ENCODE results near the gene ASTL.

Gene ASTL

DNA sequence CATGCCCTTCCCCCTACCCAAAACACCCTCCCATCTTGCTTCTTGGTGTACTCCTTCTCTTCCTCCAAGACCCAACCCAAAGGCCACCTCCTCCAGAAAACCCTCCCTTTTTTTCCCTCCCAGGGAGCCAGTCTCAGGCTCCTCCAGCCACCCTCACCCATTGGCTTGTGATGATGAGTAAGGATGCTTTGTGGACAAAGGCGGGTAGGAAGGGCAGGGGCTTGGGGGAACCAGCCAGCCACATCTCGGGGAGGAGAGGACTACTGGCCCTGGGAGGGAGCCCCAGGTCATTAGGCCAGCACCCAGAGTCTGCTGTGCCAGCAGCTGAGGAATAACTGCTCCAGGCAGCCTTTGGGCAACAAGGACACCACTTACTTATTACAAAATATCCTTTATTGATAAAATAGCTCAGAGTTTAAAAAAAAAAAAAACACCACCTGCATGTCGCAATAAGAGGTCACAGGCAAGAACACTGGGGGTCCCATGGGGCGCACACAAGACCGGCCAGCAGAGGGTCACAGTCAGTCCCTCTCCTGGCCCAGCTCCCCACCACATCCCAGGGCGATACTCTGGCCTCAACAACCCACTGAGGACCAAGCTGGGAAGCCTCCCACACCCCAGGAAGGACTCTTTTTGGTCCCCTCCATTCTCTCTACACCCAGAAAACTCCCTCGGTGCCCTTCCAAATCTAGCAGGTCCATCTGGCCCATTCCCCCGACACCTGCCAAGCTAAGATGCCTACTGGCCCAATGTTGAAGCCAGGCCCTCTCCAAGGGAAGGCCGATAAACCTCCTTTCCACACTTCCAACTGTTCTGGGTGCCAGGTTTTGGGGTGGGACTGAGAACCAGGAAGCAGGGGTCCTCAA lies 25.6 kb downstream of the ASTL start:
- no peak for TF ChIP-seq POLR2A (IDR thresholded peaks at IDR 0.05; ENCODE audit: low read depth, low read length)
- no peak for FAIRE-seq
- no peak for DNase-seq (ENCODE audit: insufficient read length, low spot score)

DNA sequence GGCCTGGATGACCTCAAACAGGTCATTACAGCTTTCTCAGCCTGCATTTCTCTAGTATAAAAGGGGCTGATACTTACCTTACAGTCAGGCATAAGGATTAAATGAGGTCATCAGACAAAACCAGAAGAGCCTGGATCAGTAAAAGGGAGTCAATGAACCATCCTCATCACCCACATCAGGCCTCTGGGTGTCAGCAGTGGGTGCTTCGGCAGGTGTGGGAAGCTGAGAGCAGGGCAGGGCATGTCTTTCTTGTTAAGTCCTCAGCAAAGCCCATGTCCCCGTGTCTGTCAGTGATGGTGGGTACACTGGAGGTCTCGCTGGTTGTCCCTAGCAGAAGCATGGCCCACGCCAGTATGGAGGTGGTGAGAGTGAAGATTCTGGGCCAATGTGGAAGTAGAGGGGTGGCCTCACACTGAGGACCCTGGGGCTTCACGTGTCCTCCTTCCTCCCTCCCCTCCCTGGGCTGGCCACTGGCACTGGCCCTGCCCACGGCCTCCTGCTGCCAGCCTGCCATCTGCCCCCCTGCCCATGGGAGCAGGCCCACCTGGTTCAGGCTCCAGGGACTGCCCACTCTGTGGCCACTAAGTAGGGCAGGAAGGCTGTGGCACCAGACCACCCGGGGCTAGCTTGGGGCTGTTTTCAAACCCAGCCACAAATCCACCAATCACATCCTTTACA lies 26.3 kb downstream of the ASTL start:
- DNase-seq (ENCODE audit: insufficient read length, low spot score) (no peak), FAIRE-seq (no peak)
- TF ChIP-seq POLR2A (IDR thresholded peaks at IDR 0.05; ENCODE audit: low read depth, low read length) = no peak

DNA sequence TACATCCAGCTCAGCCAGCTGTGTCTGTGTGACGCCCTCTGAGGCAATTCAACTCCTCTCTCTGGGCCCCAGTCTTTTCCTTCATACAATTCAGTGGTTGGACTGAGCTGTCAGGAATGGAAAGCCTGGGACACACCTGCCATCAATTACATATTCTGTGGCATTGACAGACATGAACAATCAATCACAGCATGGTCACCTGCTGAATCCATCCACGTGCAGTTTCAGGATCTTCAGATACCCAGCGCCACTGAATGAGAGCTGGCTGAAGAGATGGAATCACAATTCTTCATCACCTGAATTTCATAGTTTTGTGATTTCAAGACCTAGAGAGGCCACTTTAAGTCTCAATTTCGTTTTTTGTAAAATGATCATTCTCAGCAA lies 27.1 kb downstream of the ASTL start:
- TF ChIP-seq POLR2A (IDR thresholded peaks at IDR 0.05; ENCODE audit: low read depth, low read length) = no peak
- DNase-seq (ENCODE audit: insufficient read length, low spot score) (no peak), FAIRE-seq (no peak)

DNA sequence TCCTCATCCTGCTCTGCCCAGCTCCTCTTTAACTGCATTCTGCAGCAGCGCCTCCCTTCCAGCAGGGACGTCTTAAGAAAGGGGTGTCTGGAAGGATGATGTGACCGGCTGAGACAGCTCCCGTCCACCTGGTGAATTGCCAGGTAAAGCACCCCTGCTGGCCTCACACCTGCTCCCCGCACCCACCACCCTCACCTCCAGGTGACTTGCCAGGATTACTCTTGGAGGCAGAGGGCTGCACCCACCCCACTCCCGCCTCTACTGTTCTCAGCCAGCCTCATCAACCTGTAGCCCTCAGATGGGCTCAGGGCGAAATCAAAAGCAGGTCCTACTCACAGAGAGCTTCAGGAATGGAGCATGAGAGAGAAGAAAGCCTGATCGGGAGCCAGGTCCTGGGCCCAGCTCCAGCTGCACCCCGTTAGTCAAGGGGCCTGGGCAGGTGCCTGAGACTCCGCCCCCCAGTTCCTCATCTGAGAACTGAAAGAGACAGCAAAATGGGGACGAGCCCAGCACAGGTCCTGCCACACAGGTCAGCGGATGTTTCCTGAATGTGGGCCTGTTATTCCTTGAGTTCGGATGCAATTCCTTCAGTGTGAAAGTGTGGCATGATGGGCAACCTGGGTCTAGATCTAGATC lies 27.6 kb downstream of the ASTL start:
- DNase-seq (ENCODE audit: insufficient read length, low spot score) (no peak), FAIRE-seq (no peak)
- no peak for TF ChIP-seq POLR2A (IDR thresholded peaks at IDR 0.05; ENCODE audit: low read depth, low read length)

DNA sequence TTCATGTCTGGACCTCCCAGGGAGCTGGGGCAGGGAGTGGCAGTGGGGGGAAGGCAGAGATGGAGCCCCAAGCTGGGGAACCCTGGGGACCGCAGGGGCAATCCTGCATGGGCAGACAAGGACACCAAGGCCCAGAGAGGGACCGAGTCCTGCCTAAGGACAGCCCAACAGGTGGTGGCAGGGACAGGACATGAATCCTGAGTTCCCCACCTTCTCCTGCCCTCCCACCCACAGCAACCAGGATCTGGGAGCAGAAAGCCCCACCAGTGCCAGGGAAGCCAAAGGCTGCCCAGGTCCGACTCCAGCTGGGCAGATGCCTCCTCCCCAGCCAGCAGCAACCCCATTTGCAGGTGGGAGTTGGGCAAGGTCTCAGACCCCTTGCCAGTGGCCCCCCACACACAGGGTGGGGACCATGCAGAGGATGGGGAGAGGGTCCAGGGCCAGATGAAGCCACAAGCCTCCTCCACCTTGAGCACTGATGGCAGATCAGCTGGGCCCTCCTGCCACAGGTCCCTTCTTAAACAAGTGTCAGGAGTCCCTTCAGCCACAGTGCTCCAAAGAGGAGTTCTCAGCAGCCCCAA lies 28.3 kb downstream of the ASTL start:
- no peak for FAIRE-seq
- TF ChIP-seq POLR2A (IDR thresholded peaks at IDR 0.05; ENCODE audit: low read depth, low read length) = no peak
- DNase-seq (ENCODE audit: insufficient read length, low spot score) = no peak

DNA sequence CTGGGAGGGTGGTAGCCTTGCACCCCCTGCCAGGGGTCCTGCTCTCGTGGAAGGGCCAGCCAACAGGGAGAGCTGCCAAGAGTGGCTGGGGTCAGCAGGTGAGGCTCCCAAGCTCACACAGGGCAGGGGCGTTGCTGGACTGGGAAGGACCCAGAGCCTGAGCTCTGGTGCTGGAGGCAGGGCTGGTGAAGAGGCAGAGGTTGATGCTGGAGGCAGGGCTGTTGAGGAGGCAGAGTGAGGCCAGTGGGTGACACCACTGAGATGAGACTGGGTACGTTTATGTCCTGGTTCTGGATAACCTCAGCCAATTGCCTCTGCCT lies 29.0 kb downstream of the ASTL start:
- no peak for TF ChIP-seq POLR2A (IDR thresholded peaks at IDR 0.05; ENCODE audit: low read depth, low read length)
- no peak for FAIRE-seq
- DNase-seq (ENCODE audit: insufficient read length, low spot score) = no peak

DNA sequence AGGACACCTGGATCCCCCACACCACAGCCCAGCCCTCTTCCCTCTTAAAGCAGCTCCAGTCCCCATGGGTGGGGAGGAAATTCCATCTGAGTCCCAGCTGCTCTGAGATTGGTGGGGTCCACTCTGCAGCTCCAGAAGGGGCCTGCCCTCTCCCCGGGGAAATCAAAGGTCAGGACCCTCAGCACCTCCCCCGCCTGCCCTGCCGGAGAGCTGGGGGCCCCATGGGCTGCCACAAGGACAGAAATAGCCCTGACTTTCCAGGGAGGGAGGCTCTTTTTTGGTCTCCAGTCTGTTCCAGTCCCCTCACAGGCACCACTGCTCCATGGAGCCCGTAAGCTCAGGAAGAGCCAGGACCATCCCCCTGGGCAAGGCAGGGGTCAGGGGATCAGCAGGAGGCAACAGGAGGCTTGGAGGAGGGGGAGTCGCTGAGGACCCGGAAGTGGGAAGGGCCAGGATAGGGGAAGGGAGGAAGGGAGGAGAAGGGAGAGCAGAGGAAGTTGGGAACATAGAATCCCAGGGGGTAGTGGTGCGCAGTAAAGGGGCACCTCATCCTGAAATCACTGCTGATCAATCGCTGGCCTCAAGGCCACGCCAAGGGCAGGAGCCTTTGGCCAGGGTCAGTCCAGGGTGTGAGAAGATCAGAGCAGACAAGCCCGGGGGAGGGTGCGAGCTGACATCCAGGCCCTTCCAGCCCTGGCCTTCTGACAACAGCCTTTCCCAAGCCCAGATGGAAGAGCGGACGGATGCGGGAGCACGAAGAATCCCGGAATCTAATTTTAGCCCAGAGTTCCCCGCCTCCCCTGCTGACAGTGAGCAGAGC lies 29.6 kb downstream of the ASTL start:
- no peak for FAIRE-seq
- no peak for DNase-seq (ENCODE audit: insufficient read length, low spot score)
- no peak for TF ChIP-seq POLR2A (IDR thresholded peaks at IDR 0.05; ENCODE audit: low read depth, low read length)

DNA sequence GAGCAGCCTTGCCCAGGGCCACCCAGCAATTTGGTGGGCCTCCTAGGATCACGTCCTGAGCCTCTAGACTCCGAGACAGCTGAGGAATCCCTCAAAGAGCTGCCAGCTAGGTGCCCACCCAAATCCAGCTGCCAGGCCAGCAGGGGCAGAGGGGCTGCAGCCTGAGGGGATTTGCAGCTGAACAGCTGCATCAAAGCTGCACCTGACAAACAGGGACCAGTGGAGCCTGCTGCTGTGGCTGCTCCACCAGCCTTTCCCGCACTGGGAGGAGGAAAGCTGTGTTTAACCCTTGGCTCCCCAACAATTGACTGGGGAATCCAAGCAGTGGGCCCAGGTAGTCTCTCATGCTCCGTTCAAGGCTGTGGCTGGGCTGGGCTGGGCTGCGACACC lies 30.2 kb downstream of the ASTL start:
- DNase-seq (ENCODE audit: insufficient read length, low spot score) (no peak), FAIRE-seq (no peak)
- TF ChIP-seq POLR2A (IDR thresholded peaks at IDR 0.05; ENCODE audit: low read depth, low read length) = no peak

DNA sequence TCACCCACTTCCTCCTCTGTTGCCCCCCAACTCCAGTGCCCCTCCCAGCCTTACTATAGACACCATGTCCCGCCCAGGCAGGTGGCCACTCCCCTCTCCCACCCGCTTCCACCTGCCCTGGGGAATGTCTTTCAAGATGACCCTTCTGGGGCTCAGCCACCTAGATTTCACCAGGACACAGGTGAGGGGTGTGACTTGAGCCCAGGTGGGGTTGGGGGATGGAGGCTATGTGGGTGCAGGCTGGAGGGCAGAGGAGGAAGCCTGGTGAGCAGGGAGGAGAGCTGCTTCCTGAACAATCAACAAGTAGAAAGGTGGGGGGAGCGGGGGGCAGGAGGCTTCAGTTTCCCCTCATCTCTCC lies 30.6 kb downstream of the ASTL start:
- no peak for DNase-seq (ENCODE audit: insufficient read length, low spot score)
- no peak for FAIRE-seq
- TF ChIP-seq POLR2A (IDR thresholded peaks at IDR 0.05; ENCODE audit: low read depth, low read length) = no peak

DNA sequence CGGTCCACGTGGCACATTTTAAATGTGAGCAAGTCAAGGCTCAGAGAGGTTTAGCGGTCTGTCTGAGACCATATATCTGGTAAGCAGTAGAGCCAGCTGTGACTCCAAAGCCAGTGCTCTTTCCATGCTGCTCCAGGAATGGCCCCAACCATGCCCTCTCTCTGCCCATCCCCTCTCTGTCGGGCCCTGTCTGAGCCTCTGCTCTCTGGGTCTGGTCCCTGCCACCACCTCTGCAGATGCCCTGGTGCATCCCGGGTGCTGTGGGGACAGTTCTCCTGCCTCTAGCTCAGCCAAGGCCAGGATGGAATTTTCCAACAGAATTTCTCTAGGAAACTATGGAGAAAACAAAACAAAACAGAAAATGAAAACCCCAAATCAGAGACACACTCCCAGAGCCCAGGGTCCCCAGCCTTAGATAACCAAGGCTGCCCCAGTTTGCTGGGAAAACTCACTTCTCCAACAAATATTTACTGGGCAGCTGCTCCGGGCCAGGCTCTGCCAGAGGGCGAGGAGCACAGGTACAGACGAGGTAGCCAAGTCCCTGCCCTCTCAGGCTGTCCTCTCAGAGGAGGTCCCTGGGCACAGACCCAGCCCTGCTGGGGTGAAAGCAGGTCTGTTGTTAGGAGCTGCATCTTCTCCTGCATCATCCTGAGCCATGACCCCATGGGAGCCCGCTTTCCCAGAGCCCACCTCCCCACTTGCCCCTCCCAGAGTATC lies 31.2 kb downstream of the ASTL start:
- TF ChIP-seq POLR2A (IDR thresholded peaks at IDR 0.05; ENCODE audit: low read depth, low read length) = no peak
- FAIRE-seq (no peak), DNase-seq (ENCODE audit: insufficient read length, low spot score) (no peak)

DNA sequence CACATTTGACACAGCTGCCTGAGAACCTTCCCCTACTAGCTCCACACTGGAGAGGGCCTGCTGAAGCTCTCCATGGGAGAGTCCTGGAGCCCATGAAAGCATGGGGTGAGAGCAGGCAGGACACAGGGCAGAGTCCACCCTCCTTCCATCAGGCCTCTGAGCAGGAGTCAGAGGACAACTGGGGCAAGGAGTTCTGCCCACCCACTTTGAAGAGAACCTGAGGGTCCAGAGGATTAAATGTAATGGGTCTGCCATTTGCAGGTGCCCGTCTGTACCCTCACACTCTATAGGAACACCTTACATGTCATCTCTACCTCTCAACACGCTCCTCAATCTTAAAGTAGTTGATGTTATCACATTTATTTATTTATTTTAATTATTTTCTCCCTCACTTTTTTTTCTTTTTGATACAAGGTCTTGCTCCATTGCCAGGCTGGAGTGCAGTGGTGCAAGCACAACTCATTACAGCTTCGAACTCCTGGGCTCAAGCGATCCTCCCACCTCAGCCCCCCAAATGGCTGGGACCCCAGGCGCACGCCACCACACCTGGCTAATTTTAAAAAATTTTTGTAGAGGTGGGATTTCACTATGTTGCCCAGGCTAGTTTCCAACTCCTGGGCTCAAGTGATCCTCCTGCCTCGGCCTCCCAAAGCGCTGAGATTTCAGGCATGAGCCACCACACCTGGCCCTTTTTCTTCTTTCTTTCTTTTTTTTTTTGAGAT lies 32.1 kb downstream of the ASTL start:
- no peak for DNase-seq (ENCODE audit: insufficient read length, low spot score)
- FAIRE-seq = no peak
- TF ChIP-seq POLR2A (IDR thresholded peaks at IDR 0.05; ENCODE audit: low read depth, low read length) = no peak

DNA sequence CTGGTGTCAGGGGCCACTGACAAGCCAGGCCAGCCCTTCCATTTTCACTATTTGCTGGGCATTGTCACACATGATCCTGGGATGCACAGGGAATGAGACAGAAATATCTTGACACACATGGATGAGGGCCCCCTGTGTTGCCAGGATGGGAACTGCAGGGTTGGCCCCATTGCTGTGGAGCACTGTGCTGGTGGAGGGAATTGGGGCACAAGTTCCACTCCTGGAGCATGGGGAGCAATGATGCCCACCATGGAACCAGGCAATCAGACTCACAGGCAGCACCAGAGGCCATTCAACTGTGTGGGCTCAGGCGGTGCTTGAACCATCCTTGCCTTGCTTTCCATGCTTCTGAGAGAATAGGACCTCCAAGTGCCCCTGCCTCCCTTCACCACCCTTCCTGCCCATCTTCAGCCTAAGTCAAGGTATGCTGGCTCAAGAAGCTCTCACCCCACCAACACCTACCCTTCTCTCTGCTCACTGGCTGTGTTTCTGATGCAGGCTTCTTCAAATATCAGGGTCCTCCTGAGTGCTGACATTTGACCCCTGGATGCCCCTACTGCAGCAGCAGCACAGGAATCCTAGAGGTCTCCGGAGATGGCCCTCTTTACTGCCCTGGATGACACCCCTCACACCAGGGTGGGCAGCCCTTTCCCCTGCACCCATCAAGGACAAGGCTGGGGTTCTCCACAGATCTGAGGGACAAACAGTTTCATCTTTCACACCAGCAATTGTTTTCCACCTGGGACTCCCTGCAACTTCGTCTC lies 33.0 kb downstream of the ASTL start:
- DNase-seq (ENCODE audit: insufficient read length, low spot score) (no peak), FAIRE-seq (no peak)
- no peak for TF ChIP-seq POLR2A (IDR thresholded peaks at IDR 0.05; ENCODE audit: low read depth, low read length)

Measured in H54 (cell line).